ENCODE data around the gene HOXA3.

DNA sequence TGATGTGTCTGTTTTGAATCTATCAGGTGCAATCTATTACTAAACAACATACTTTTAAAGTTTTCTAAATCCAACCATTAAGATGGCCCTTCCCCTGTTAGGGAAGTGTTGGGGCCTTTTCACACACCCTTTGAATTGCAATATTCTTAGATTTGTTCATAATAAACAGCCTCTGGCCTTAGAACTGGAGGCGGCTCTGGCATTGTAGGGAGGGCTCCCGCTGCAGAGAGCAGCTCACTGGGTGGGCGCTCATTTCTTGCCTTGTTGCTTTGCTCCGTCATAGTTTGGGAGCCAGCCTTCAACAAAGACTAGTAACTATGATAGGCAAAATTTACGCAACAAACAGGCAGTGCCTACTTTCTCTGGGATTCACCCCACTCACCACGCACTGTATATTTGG is 26.0 kb upstream of the HOXA3 start:
- TF ChIP-seq RCOR1 (IDR thresholded peaks at IDR 0.05; ENCODE audit: low read length): no peak
- TF ChIP-seq SIN3A (IDR thresholded peaks at IDR 0.05; ENCODE audit: borderline replicate concordance, low read depth, low read length): no peak
- TF ChIP-seq EZH2phosphoT487 (IDR thresholded peaks at IDR 0.05; ENCODE audit: borderline replicate concordance, low read depth): no peak
- TF ChIP-seq FOXM1 (IDR thresholded peaks at IDR 0.05; ENCODE audit: low read depth): no peak
- no peak for TF ChIP-seq RFX5 (IDR thresholded peaks at IDR 0.05; ENCODE audit: low read length)
- TF ChIP-seq EP300 (IDR thresholded peaks at IDR 0.05; ENCODE audit: borderline replicate concordance in 1 of 2, low read depth in 1 of 2, low read length in 1 of 2): no peak
